CD4-positive, alpha-beta T cell (primary cell): ENCODE results near the gene POLR2L. TPM values are rescaled to one million over a fixed set of nuclear protein-coding genes. Genes with fewer than 3 reads are reported as not detected.

Experiments used
- ATAC-seq: fragments of 200-7000 bp; cut with Tn5 transposase; one replicate; pipeline ENCODE4 v1.10.0; 2022; ENCODE audit warnings: mild to moderate bottlenecking; ENCODE audit not compliant: poor library complexity
- CTCF ChIA-PET: fragments of 350-600 bp; sonication (Branson Sonifier 250); formaldehyde crosslinking; loops from one replicate; lab custom pipeline; 2021; ENCODE audit warnings: antibody characterized with exemption, inconsistent platforms; lab: Charles Lee
- POLR2A ChIA-PET: fragments of 350-600 bp; sonication (Branson Sonifier 250); formaldehyde crosslinking; loops from one replicate; lab custom pipeline; 2021; ENCODE audit warnings: antibody characterized with exemption, inconsistent platforms; lab: Charles Lee
- DNase-seq, 14 experiments: peaks; one replicate each; pipeline ENCODE4 v3.0.0-alpha.2; 2013 to 2020; ENCODE audit warnings: mixed read lengths in 2 of 14
- H3K27ac ChIP-seq, 2 donors: one replicate each; pipeline versions ENCODE4 v1.5.1 to v1.7.0; 2013; ENCODE audit warnings: low read length in 2 of 2, low read depth in 1 of 2, mild to moderate bottlenecking in 1 of 2
- H3K27me3 ChIP-seq, 2 experiments: 1 replicate in 1 of 2; 2 replicates in 1 of 2; pipeline versions ENCODE4 v1.6.1 to v1.7.0; 2013; ENCODE audit warnings: low read length in 2 of 2, control low read depth in 1 of 2, mild to moderate bottlenecking in 1 of 2, moderate library complexity in 1 of 2; ENCODE audit not compliant: insufficient read depth in 2 of 2, control insufficient read depth in 1 of 2
- H3K36me3 ChIP-seq: one replicate; pipeline ENCODE4 v1.6.1; 2013; ENCODE audit warnings: low read length, control low read depth; ENCODE audit not compliant: insufficient read depth
- H3K4me1 ChIP-seq: one replicate; pipeline ENCODE4 v1.6.1; 2013; ENCODE audit warnings: low read length, control low read depth; ENCODE audit not compliant: insufficient read depth
- H3K4me3 ChIP-seq: one replicate; pipeline ENCODE4 v1.5.1; 2013; ENCODE audit warnings: mild to moderate bottlenecking, low read length, moderate library complexity
- H3K9me3 ChIP-seq, 2 experiments: 1 replicate in 1 of 2; 2 replicates in 1 of 2; pipeline versions ENCODE4 v1.6.1 to v1.7.0; 2013; ENCODE audit warnings: low read length in 2 of 2, mild to moderate bottlenecking in 2 of 2, control low read depth in 1 of 2, moderate library complexity in 1 of 2; ENCODE audit not compliant: control insufficient read depth in 1 of 2, insufficient read depth in 1 of 2
- H3K27ac Mint-ChIP-seq: one replicate; pipeline ENCODE4 v1.8.0; 2020; ENCODE audit warnings: mixed read lengths
- H3K27me3 Mint-ChIP-seq: one replicate; pipeline ENCODE4 v1.8.0; 2021; ENCODE audit warnings: mixed read lengths
- H3K36me3 Mint-ChIP-seq: one replicate; pipeline ENCODE4 v1.8.0; 2021; ENCODE audit warnings: low read depth, mixed read lengths
- H3K4me1 Mint-ChIP-seq: one replicate; pipeline ENCODE4 v1.8.0; 2021; ENCODE audit warnings: low read depth, mixed read lengths
- H3K4me3 Mint-ChIP-seq: one replicate; pipeline ENCODE4 v1.8.0; 2020; ENCODE audit warnings: mild to moderate bottlenecking, mixed read lengths
- H3K9me3 Mint-ChIP-seq: one replicate; pipeline ENCODE4 v1.8.0; 2020; ENCODE audit warnings: mixed read lengths
- CTCF ChIP-seq: fragments of 200-600 bp; IDR thresholded peaks from one replicate; pipeline ENCODE4 v1.8.0; 2022; ENCODE audit warnings: antibody characterized with exemption, mild to moderate bottlenecking
- intact Hi-C, 2 experiments: fragments of 100-400 bp; cut with DNase I in 1 of 2; cut with micrococcal nuclease in 1 of 2; formaldehyde crosslinking; loops; one replicate each; pipeline versions ENCODE4 v1.15.1 to v1.9.0; 2023 to 2025; cut with DNase I, micrococcal nuclease
- total RNA-seq, 174 experiments: library from RNA in 2 of 174; stranded (reverse) in 2 of 174; gene quantifications; one replicate each; pipeline ENCODE4 v1.2.3 and lab custom pipeline; 2021 to 2026

Gene POLR2L
- total RNA-seq, 2 experiments from 2014 or later, result 19.6 to 19.8 TPM

- Mint-ChIP-seq H3K4me1 (no peaks in the 10 kb centered on the region), H3K27ac (no peak overlapping the region), H3K4me3 (no peak overlapping the region), H3K9me3 (no peaks in the 10 kb centered on the region), H3K36me3 (no peaks in the 10 kb centered on the region), H3K27me3 (no peaks in the 10 kb centered on the region)
- TF ChIP-seq CTCF, result no peak
- ChIA-PET CTCF (no interaction called here), POLR2A (no interaction called here)
- ATAC-seq (no peak), DNase-seq (no peak)
- Histone ChIP-seq H3K27me3 (no peaks in the 10 kb centered on the region), H3K36me3 (peaks cover 4% of the 10 kb centered on the region), H3K27ac (no peak overlapping the region), H3K9me3 (no peaks in the 10 kb centered on the region), H3K4me3 (no peak overlapping the region), H3K4me1 (no peaks in the 10 kb centered on the region)
- intact Hi-C loops, result no loop called here
Observed at GRCh38 chr11:866481-866880, 24.2 kb upstream of the POLR2L start.

- Mint-ChIP-seq H3K9me3 (no peaks in the 10 kb centered on the region), H3K4me3 (no peak overlapping the region)
Observed at GRCh38 chr11:865462-866430, 23.4 kb upstream of the POLR2L start.

GRCh38 chr11:864898-865297 is 22.6 kb upstream of the POLR2L start:
- ChIA-PET CTCF (no interaction called here), POLR2A (no interaction called here)
- Mint-ChIP-seq H3K27ac (no peak overlapping the region), H3K4me3 (no peak overlapping the region), H3K9me3 (no peaks in the 10 kb centered on the region), H3K36me3 (no peaks in the 10 kb centered on the region), H3K27me3 (no peaks in the 10 kb centered on the region), H3K4me1 (no peaks in the 10 kb centered on the region)
- H3K4me3 ChIP-seq, result no peak overlapping the region
- no peaks in the 10 kb centered on the region for H3K27me3 ChIP-seq
- no peak for TF ChIP-seq CTCF
- H3K36me3 ChIP-seq, result peaks cover 4% of the 10 kb centered on the region
- no peaks in the 10 kb centered on the region for H3K4me1 ChIP-seq
- intact Hi-C loops, result no loop called here
- peaks cover 0 to 7% of the 10 kb centered on the region in 2 experiments for H3K9me3 ChIP-seq
- no peak overlapping the region for H3K27ac ChIP-seq
- no peak for ATAC-seq
- DNase-seq, result no peak

More at GRCh38 chr11:865462-866430, 23.4 kb upstream of the POLR2L start:
- CTCF ChIA-PET, result no interaction called here
- Mint-ChIP-seq H3K4me1 (no peaks in the 10 kb centered on the region), H3K36me3 (no peaks in the 10 kb centered on the region), H3K27me3 (no peaks in the 10 kb centered on the region), H3K27ac (no peak overlapping the region)
- Histone ChIP-seq H3K4me1 (no peaks in the 10 kb centered on the region), H3K4me3 (no peak overlapping the region), H3K27me3 (no peaks in the 10 kb centered on the region), H3K36me3 (peaks cover 4% of the 10 kb centered on the region), H3K9me3 (no peaks in the 10 kb centered on the region), H3K27ac (no peak overlapping the region)
- intact Hi-C loops, result no loop called here
- no peak for TF ChIP-seq CTCF
- DNase-seq (no peak), ATAC-seq (no peak)
- POLR2A ChIA-PET, result no interaction called here
